ENCODE measurements around the gene COL8A1.

The COL8A1 gene

GRCh38 chr3:99670556-99670950, 32.2 kb downstream of the COL8A1 start:
- no peak for DNase-seq (ENCODE audit: low read depth in 3 of 3)

- no peak for DNase-seq (ENCODE audit: low read depth in 3 of 3)
Measured at GRCh38 chr3:99674086-99674789, 35.8 kb downstream of the COL8A1 start.

GRCh38 chr3:99678023-99678422, 39.6 kb downstream of the COL8A1 start:
- no peak for DNase-seq (ENCODE audit: low read depth in 3 of 3)

- no peak for DNase-seq (ENCODE audit: low read depth in 3 of 3)
Measured at GRCh38 chr3:99678896-99679295, 40.5 kb downstream of the COL8A1 start.

- DNase-seq (ENCODE audit: low read depth in 3 of 3), result no peak
Measured at GRCh38 chr3:99681512-99681911, 43.1 kb downstream of the COL8A1 start.

GRCh38 chr3:99681976-99682375, 43.6 kb downstream of the COL8A1 start:
- DNase-seq (ENCODE audit: low read depth in 3 of 3), result no peak

- no peak for DNase-seq (ENCODE audit: low read depth in 3 of 3)
Measured at GRCh38 chr3:99683465-99683864, 45.1 kb downstream of the COL8A1 start.

- DNase-seq (ENCODE audit: low read depth in 3 of 3), result no peak
Measured at GRCh38 chr3:99683876-99684275, 45.5 kb downstream of the COL8A1 start.

- no peak for DNase-seq (ENCODE audit: low read depth in 3 of 3)
Measured at GRCh38 chr3:99684644-99685043, 46.2 kb downstream of the COL8A1 start.

- DNase-seq (ENCODE audit: low read depth in 3 of 3), result no peak
Measured at GRCh38 chr3:99686469-99686868, 48.1 kb downstream of the COL8A1 start.

- DNase-seq (ENCODE audit: low read depth in 3 of 3), result peak; percentile 10 to 23 (median 21)
Measured at GRCh38 chr3:99686955-99687612, 48.7 kb downstream of the COL8A1 start.

- DNase-seq (ENCODE audit: low read depth in 3 of 3), result no peak
Measured at GRCh38 chr3:99690761-99691369, 52.5 kb downstream of the COL8A1 start.

- DNase-seq (ENCODE audit: low read depth in 3 of 3), result no peak
Measured at GRCh38 chr3:99693636-99694035, 55.2 kb downstream of the COL8A1 start.

- DNase-seq (ENCODE audit: low read depth in 3 of 3), result no peak
Measured at GRCh38 chr3:99696497-99696896, 58.1 kb downstream of the COL8A1 start.

GRCh38 chr3:99697250-99697649, 58.9 kb downstream of the COL8A1 start:
- DNase-seq (ENCODE audit: low read depth in 3 of 3), result no peak

GRCh38 chr3:99698932-99699331, 60.5 kb downstream of the COL8A1 start:
- DNase-seq (ENCODE audit: low read depth in 3 of 3), result no peak

GRCh38 chr3:99699841-99700240, 61.4 kb downstream of the COL8A1 start:
- DNase-seq (ENCODE audit: low read depth in 3 of 3), result no peak

GRCh38 chr3:99700631-99701268, 62.4 kb downstream of the COL8A1 start:
- DNase-seq (ENCODE audit: low read depth in 3 of 3), result no peak

- DNase-seq (ENCODE audit: low read depth in 3 of 3), result no peak
Measured at GRCh38 chr3:99702953-99703943, 64.9 kb downstream of the COL8A1 start.

GRCh38 chr3:99704417-99704816, 66.0 kb downstream of the COL8A1 start:
- DNase-seq (ENCODE audit: low read depth in 3 of 3), result no peak

GRCh38 chr3:99706410-99706809, 68.0 kb downstream of the COL8A1 start:
- no peak for DNase-seq (ENCODE audit: low read depth in 3 of 3)

Data from stimulated activated CD4-positive, alpha-beta T cell treated with anti-CD3 and anti-CD28 coated beads, TNF-alpha, amount 100 ng/mL, for 48 hours (primary cell).